LNCAP (cell line): ENCODE results near the gene ATP6V0D1.

Experiments
- CTCF ChIP-seq: fragments of 450-650 bp; IDR thresholded peaks from 2 replicates; pipeline ENCODE4 v1.5.1; 2017; ENCODE audit warnings: mild to moderate bottlenecking

ATP6V0D1 gene

GRCh38 chr16:67474551-67475455 is 6.2 kb downstream of the ATP6V0D1 start:
- TF ChIP-seq CTCF = no peak

GRCh38 chr16:67471758-67472384 is 9.1 kb downstream of the ATP6V0D1 start:
- TF ChIP-seq CTCF = no peak

- no peak for TF ChIP-seq CTCF
Observed at GRCh38 chr16:67470359-67470758, 10.6 kb downstream of the ATP6V0D1 start.

GRCh38 chr16:67468731-67469130 is 12.2 kb downstream of the ATP6V0D1 start:
- no peak for TF ChIP-seq CTCF

GRCh38 chr16:67466581-67466980 is 14.4 kb downstream of the ATP6V0D1 start:
- TF ChIP-seq CTCF = no peak

- no peak for TF ChIP-seq CTCF
Observed at GRCh38 chr16:67464565-67464964, 16.4 kb downstream of the ATP6V0D1 start.

GRCh38 chr16:67463691-67464090 is 17.3 kb downstream of the ATP6V0D1 start:
- TF ChIP-seq CTCF = no peak
